OCI-LY1 (cell line): Measurements from ENCODE around the gene NEURL3.

Experiments used
- EZH2 ChIP-seq: fragments of 200-600 bp; sonication (generic), shearing (Covaris generic); IDR thresholded peaks from 2 replicates; pipeline ENCODE4 v1.8.0; 2017; ENCODE audit warnings: borderline replicate concordance, mixed run types, mild to moderate bottlenecking, antibody characterized with exemption, low read length, moderate library complexity, mixed read lengths
- TF ChIP-seq, protein P1 (sequence below): fragments of 200-600 bp; sonication (generic), shearing (Covaris generic); IDR thresholded peaks from 2 replicates; pipeline ENCODE4 v1.5.1; 2017; ENCODE audit warnings: mild to moderate bottlenecking, antibody characterized with exemption, low read length, moderate library complexity, mixed read lengths

DNA sequence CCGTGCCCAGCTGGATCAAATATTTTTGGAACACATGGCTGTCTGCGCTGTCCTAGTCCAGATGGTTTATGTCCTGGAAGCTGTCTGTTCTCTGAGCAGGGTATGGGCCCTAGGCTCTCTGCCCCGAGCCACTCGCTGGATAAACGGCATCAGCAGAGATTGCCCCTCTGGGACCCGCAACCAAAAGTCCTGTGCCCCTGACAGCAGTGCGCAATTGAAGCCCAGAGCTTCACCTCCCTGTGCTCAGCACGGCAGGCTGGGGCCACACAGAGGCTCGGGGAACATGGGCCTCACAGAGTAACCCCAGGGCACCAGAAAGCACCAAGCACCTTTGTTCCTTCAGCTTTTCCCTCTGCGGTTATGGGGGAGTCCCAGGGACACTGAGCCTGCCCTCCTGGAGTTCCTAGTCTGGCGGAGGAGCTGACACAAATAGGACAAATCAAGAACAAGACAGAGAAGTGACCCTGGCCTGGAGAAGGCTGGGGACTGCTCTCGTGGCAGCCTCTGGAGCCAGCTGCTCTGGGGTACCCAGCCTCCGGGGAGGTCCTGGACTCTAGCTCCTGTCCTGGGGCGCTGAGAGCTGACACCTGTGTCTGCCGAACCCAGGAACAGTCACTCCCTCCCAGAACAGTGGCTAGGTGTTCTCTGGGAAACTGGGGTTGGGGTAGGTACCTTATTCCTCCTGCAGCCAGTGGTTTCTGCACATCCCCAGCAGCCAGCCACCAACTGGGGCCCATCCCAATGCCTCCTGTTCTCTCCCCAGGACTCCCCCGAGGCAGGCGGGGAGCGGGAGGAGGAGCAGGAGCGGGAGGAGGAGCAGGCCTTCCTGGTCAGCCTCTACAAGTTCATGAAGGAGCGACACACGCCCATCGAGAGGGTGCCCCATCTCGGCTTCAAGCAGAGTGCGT lies 43.7 kb upstream of the NEURL3 start:
- no peak for TF ChIP-seq EZH2
- TF ChIP-seq, protein P1, sequence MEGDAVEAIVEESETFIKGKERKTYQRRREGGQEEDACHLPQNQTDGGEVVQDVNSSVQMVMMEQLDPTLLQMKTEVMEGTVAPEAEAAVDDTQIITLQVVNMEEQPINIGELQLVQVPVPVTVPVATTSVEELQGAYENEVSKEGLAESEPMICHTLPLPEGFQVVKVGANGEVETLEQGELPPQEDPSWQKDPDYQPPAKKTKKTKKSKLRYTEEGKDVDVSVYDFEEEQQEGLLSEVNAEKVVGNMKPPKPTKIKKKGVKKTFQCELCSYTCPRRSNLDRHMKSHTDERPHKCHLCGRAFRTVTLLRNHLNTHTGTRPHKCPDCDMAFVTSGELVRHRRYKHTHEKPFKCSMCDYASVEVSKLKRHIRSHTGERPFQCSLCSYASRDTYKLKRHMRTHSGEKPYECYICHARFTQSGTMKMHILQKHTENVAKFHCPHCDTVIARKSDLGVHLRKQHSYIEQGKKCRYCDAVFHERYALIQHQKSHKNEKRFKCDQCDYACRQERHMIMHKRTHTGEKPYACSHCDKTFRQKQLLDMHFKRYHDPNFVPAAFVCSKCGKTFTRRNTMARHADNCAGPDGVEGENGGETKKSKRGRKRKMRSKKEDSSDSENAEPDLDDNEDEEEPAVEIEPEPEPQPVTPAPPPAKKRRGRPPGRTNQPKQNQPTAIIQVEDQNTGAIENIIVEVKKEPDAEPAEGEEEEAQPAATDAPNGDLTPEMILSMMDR: no peak
